GM03348 (cell line): Measurements from ENCODE around the gene CCDC92B.
"Not testable (repeated sequence)": the region's sequence is repeated elsewhere in the genome, so short reads cannot be mapped to it uniquely, and the experiment has no call there.

ENCODE experiments used
- DNase-seq: peaks from one replicate; pipeline ENCODE4 v3.0.0; 2012; ENCODE audit warnings: low spot score

Gene CCDC92B

GRCh38 chr17:2749058-2749783 lies at the start of gene CCDC92B:
CCDC92B (minus strand) TSS chr17:2749652; CDS start chr17:2735145, 14,507 bp downstream.
- DNase-seq = no peak

- DNase-seq = no peak
Measured at GRCh38 chr17:2798678-2799077, 49.2 kb upstream of the CCDC92B start.

GRCh38 chr17:2798188-2798587 lies 48.7 kb upstream of the CCDC92B start:
- no peak for DNase-seq

GRCh38 chr17:2797637-2798036 lies 48.2 kb upstream of the CCDC92B start:
- no peak for DNase-seq

- DNase-seq = no peak
Measured at GRCh38 chr17:2797226-2797625, 47.8 kb upstream of the CCDC92B start.

- no peak for DNase-seq
Measured at GRCh38 chr17:2796164-2797125, 47.0 kb upstream of the CCDC92B start, which contains the start of gene RAP1GAP2. RAP1GAP2 (plus strand) TSS chr17:2796438; CDS start chr17:2796528, 90 bp downstream.

- no peak for DNase-seq
Measured at GRCh38 chr17:2795441-2796163, 46.1 kb upstream of the CCDC92B start.

GRCh38 chr17:2794111-2794803 lies 44.8 kb upstream of the CCDC92B start:
- DNase-seq = no peak

GRCh38 chr17:2792366-2793169 lies 43.1 kb upstream of the CCDC92B start:
- DNase-seq = no peak

GRCh38 chr17:2789700-2790099 lies 40.2 kb upstream of the CCDC92B start:
- no peak for DNase-seq

- peak; percentile 87 for DNase-seq
Measured at GRCh38 chr17:2786176-2786881, 36.9 kb upstream of the CCDC92B start.

GRCh38 chr17:2785376-2785775 lies 35.9 kb upstream of the CCDC92B start:
- DNase-seq = not testable (repeated sequence)

GRCh38 chr17:2784864-2785263 lies 35.4 kb upstream of the CCDC92B start:
- DNase-seq = no peak

- DNase-seq = no peak
Measured at GRCh38 chr17:2783310-2784030, 34.0 kb upstream of the CCDC92B start.

GRCh38 chr17:2782055-2782454 lies 32.6 kb upstream of the CCDC92B start:
- DNase-seq = no peak

GRCh38 chr17:2781598-2781997 lies 32.1 kb upstream of the CCDC92B start:
- DNase-seq = not testable (repeated sequence)

GRCh38 chr17:2780931-2781454 lies 31.5 kb upstream of the CCDC92B start:
- no peak for DNase-seq

- no peak for DNase-seq
Measured at GRCh38 chr17:2780256-2780655, 30.8 kb upstream of the CCDC92B start.

GRCh38 chr17:2779545-2779944 lies 30.1 kb upstream of the CCDC92B start:
- DNase-seq = no peak
